H1 (cell line): ENCODE results near the gene ERMN. TPM values are rescaled to one million over a fixed set of nuclear protein-coding genes. Genes with fewer than 3 reads are reported as not detected.
"Not testable (repeated sequence)": the region's sequence is repeated elsewhere in the genome, so short reads cannot be mapped to it uniquely, and the experiment has no call there.

ENCODE experiments used
- CTCF ChIA-PET: fragments of 300-600 bp; sonication (Branson Sonifier 250); formaldehyde crosslinking; loops from one replicate; lab custom pipeline; 2021; ENCODE audit not compliant: partially characterized antibody; lab: Charles Lee
- POLR2A ChIA-PET: fragments of 300-600 bp; sonication (Branson Sonifier 250); formaldehyde crosslinking; loops from one replicate; lab custom pipeline; 2021; ENCODE audit warnings: inconsistent platforms; ENCODE audit not compliant: partially characterized antibody; lab: Charles Lee
- DNase-seq, 2 experiments: peaks; one replicate each; pipeline versions ENCODE4 v3.0.0 to v3.0.0-alpha.2; 2010 to 2022; ENCODE audit warnings: low spot score in 2 of 2, low read depth in 1 of 2, mixed read lengths in 1 of 2
- FAIRE-seq: peaks from 2 replicates; lab custom pipeline; 2011; peaks lifted over from hg19 to GRCh38; lab: Jason Lieb, UNC
- H2AFZ ChIP-seq: 2 replicates; pipeline ENCODE4 v1.8.1; 2012; ENCODE audit warnings: low read length, inconsistent platforms
- H2AK5ac ChIP-seq: 2 replicates; pipeline ENCODE4 v1.6.1; 2013; ENCODE audit warnings: low read depth, low read length
- H2BK120ac ChIP-seq: replicated peaks from 2 replicates; pipeline ENCODE3; 2013; ENCODE audit warnings: low read depth, low read length, inconsistent platforms
- H2BK12ac ChIP-seq: 2 replicates; pipeline ENCODE4 v1.6.1; 2013; ENCODE audit warnings: low read depth, low read length
- H2BK15ac ChIP-seq: 2 replicates; pipeline ENCODE4 v1.6.1; 2013; ENCODE audit warnings: low read length
- H2BK20ac ChIP-seq: 2 replicates; pipeline ENCODE4 v1.6.1; 2013; ENCODE audit warnings: low read length
- H2BK5ac ChIP-seq: 2 replicates; pipeline ENCODE4 v1.6.1; 2013; ENCODE audit warnings: low read depth, low read length
- H3K14ac ChIP-seq: 2 replicates; pipeline ENCODE4 v1.6.1; 2013; ENCODE audit warnings: inconsistent platforms; ENCODE audit not compliant: insufficient read length
- H3K18ac ChIP-seq: 2 replicates; pipeline ENCODE4 v1.6.1; 2013; ENCODE audit warnings: low read length; ENCODE audit errors: extremely low read depth
- H3K23ac ChIP-seq: 2 replicates; pipeline ENCODE4 v1.6.1; 2013; ENCODE audit warnings: inconsistent platforms; ENCODE audit not compliant: insufficient read length
- H3K23me2 ChIP-seq: 2 replicates; pipeline ENCODE4 v1.6.1; 2013; ENCODE audit warnings: low read depth, low read length
- H3K27ac ChIP-seq: 2 replicates; pipeline ENCODE4 v1.6.1; 2011; ENCODE audit warnings: low read depth, low read length, inconsistent platforms
- H3K27me3 ChIP-seq, 4 experiments: replicated peaks in 1 of 4; 1 replicate in 1 of 4; 2 replicates in 3 of 4; pipeline versions ENCODE4 v1.6.1 to v1.8.1; 2011 to 2013; ENCODE audit warnings: low read length in 3 of 4, mild to moderate bottlenecking in 3 of 4, inconsistent platforms in 2 of 4, mixed read lengths in 2 of 4, moderate library complexity in 1 of 4; ENCODE audit not compliant: control insufficient read depth in 3 of 4, insufficient read depth in 3 of 4; ENCODE audit errors: extremely low read depth in 1 of 4
- H3K36me3 ChIP-seq, 4 experiments: 2 replicates each; pipeline versions ENCODE4 v1.6.1 to v1.8.1; 2011 to 2013; ENCODE audit warnings: mild to moderate bottlenecking in 4 of 4, low read length in 3 of 4, moderate library complexity in 2 of 4, control low read depth in 1 of 4, inconsistent platforms in 1 of 4; ENCODE audit not compliant: insufficient read depth in 4 of 4, control insufficient read depth in 2 of 4
- H3K4ac ChIP-seq: replicated peaks from 2 replicates; pipeline ENCODE3; 2013; ENCODE audit warnings: low read length, low read depth, mixed read lengths, inconsistent platforms; ENCODE audit not compliant: insufficient read length
- H3K4me1 ChIP-seq, 4 experiments: replicated peaks in 1 of 4; 1 replicate in 1 of 4; 2 replicates in 3 of 4; pipeline versions ENCODE4 v1.6.1 to v1.8.1; 2011 to 2013; ENCODE audit warnings: low read length in 3 of 4, inconsistent platforms in 2 of 4, mixed read lengths in 1 of 4; ENCODE audit not compliant: insufficient read depth in 4 of 4, control insufficient read depth in 3 of 4
- H3K4me2 ChIP-seq, 2 experiments: 2 replicates each; pipeline versions ENCODE4 v1.6.1 to v1.8.1; 2011 to 2013; ENCODE audit warnings: low read depth in 2 of 2, low read length in 2 of 2, control low read depth in 1 of 2, inconsistent platforms in 1 of 2, mild to moderate bottlenecking in 1 of 2; ENCODE audit not compliant: insufficient read depth in 1 of 2
- H3K4me3 ChIP-seq, 4 experiments: fragments of 200-600, 300-600 bp in 1 of 4; sonication (generic), shearing (Covaris generic), sonication (Bioruptor Twin) in 1 of 4; 2 replicates each; pipeline versions ENCODE4 v1.5.1 to v1.8.1; 2011 to 2016; ENCODE audit warnings: low read length in 4 of 4, low read depth in 3 of 4, control low read depth in 2 of 4, inconsistent platforms in 2 of 4, mild to moderate bottlenecking in 2 of 4, mixed read lengths in 1 of 4, moderate library complexity in 1 of 4; ENCODE audit not compliant: insufficient read depth in 2 of 4; ENCODE audit errors: extremely low read depth in 1 of 4
- H3K56ac ChIP-seq: replicated peaks from 2 replicates; pipeline ENCODE3; 2013; ENCODE audit warnings: low read depth, mild to moderate bottlenecking, mixed read lengths, low read length, inconsistent platforms; ENCODE audit not compliant: insufficient read length
- H3K79me1 ChIP-seq: 2 replicates; pipeline ENCODE4 v1.6.1; 2013; ENCODE audit warnings: low read depth, low read length, control low read depth
- H3K79me2 ChIP-seq, 2 experiments: 2 replicates each; pipeline versions ENCODE4 v1.6.1 to v1.8.1; 2012 to 2013; ENCODE audit warnings: low read length in 2 of 2, mild to moderate bottlenecking in 2 of 2, inconsistent platforms in 1 of 2; ENCODE audit not compliant: insufficient read depth in 2 of 2, control insufficient read depth in 1 of 2
- H3K9ac ChIP-seq, 4 experiments: replicated peaks in 1 of 4; 1 replicate in 1 of 4; 2 replicates in 3 of 4; pipeline versions ENCODE4 v1.6.1 to v1.8.1; 2011 to 2013; ENCODE audit warnings: low read depth in 3 of 4, low read length in 3 of 4, control low read depth in 2 of 4, mild to moderate bottlenecking in 2 of 4, moderate library complexity in 2 of 4, inconsistent platforms in 1 of 4; ENCODE audit errors: extremely low read depth in 1 of 4
- H3K9me3 ChIP-seq, 2 experiments: 2 replicates each; pipeline versions ENCODE4 v1.6.1 to v1.8.1; 2012 to 2013; ENCODE audit warnings: mild to moderate bottlenecking in 2 of 2, moderate library complexity in 2 of 2, control low read depth in 1 of 2, inconsistent platforms in 1 of 2, low read depth in 1 of 2, low read length in 1 of 2, mixed read lengths in 1 of 2; ENCODE audit not compliant: insufficient read depth in 2 of 2
- H4K20me1 ChIP-seq, 2 experiments: replicated peaks in 1 of 2; 2 replicates each; pipeline versions ENCODE3 to v1.8.1; 2011 to 2013; ENCODE audit warnings: inconsistent platforms in 2 of 2, low read length in 2 of 2, mild to moderate bottlenecking in 1 of 2; ENCODE audit not compliant: insufficient read depth in 2 of 2, control insufficient read depth in 1 of 2
- H4K5ac ChIP-seq: 2 replicates; pipeline ENCODE4 v1.6.1; 2013; ENCODE audit warnings: low read length, low read depth, mixed read lengths, inconsistent platforms; ENCODE audit not compliant: insufficient read length
- H4K8ac ChIP-seq: 2 replicates; pipeline ENCODE4 v1.8.0; 2013; ENCODE audit warnings: mild to moderate bottlenecking, moderate library complexity, low read length, inconsistent platforms; ENCODE audit not compliant: insufficient read depth; ENCODE audit errors: extremely low read depth
- H4K91ac ChIP-seq: replicated peaks from 2 replicates; pipeline ENCODE3; 2013; ENCODE audit warnings: low read length, mixed read lengths, inconsistent platforms; ENCODE audit not compliant: insufficient read length
- WGBS, 2 experiments: shearing (Covaris generic) in 1 of 2; methylation state at CpG; one replicate each; pipeline versions ENCODE4 v1.1.6 to v1.1.7; 2013 to 2015; ENCODE audit warnings: low lambda C conversion rate in 2 of 2, mixed read lengths in 2 of 2, inconsistent platforms in 1 of 2, low coverage in 1 of 2, missing lambda C conversion rate in 1 of 2; ENCODE audit not compliant: insufficient replicate concordance in 2 of 2, insufficient coverage in 1 of 2, insufficient read length in 1 of 2; ENCODE audit errors: extremely low coverage in 1 of 2, missing lambda C conversion rate in 1 of 2; 5-methylcytosine and 5-hydroxymethylcytosine counted together
- polyA plus RNA-seq, 7 experiments: library from polyadenylated mRNA; depleted of rRNA in 3 of 7; stranded (reverse) in 5 of 7; unstranded in 2 of 7; fragments of >200 nt in 5 of 7; fragments of 200-250 nt in 2 of 7; gene quantifications; 1 replicate in 5 of 7; 2 replicates in 1 of 7; 4 replicates in 1 of 7; pipeline versions ENCODE4 v1.2.1 to v1.2.3, GENCODE V29; 2011 to 2013; ENCODE audit warnings: missing spikeins in 2 of 7, mixed read lengths in 2 of 7
- total RNA-seq: library from RNA; stranded (reverse); fragmentation: NEBNext Ultra II Directional; extraction: Animal tissue kit (Norgen Biotek cat#: 25700); gene quantifications from 2 replicates; pipeline ENCODE4 v1.2.1, GENCODE V29; 2021

ERMN gene
- total and polyA plus RNA-seq, 2 of the 8 experiments (the other 6 are each of a cell fraction or from before 2014, with no cell fraction given): 0.11 TPM; not detected in 1

DNA sequence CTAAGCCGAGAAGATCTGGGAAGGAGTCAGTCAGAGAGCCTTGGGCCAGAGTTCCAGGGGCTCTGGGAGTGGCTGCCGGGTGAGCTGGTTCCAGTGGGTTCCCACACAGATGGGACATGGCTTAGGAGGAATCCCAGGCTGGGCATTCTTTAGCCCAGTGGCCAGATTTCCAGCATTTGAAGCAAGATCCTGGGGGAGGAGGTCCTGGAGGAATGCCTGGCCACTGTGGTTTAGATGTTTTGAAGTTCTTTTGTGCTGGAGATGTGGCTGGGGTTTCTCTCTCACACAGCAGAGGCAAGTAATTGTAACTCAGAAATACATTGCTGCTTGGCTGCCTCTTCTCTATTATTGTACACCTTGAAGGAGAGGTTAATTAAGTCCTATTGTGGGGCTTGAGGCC is 15.8 kb upstream of the ERMN start:
- H4K91ac ChIP-seq, H3K23me2 ChIP-seq, H3K27ac ChIP-seq, H3K18ac ChIP-seq, H4K5ac ChIP-seq, H3K79me1 ChIP-seq, FAIRE-seq, H2AK5ac ChIP-seq, H2AFZ ChIP-seq, H2BK5ac ChIP-seq, H2BK12ac ChIP-seq, DNase-seq, H2BK120ac ChIP-seq, H3K79me2 ChIP-seq, H3K9ac ChIP-seq, H4K8ac ChIP-seq, H3K14ac ChIP-seq, H2BK15ac ChIP-seq, H3K23ac ChIP-seq, H3K27me3 ChIP-seq, H2BK20ac ChIP-seq, H3K56ac ChIP-seq, POLR2A ChIA-PET, H3K36me3 ChIP-seq, H3K4ac ChIP-seq, H4K20me1 ChIP-seq, H3K4me2 ChIP-seq, H3K4me3 ChIP-seq: not testable (repeated sequence)
- Histone ChIP-seq H3K4me1 (peaks cover 0 to 13% (median 0%) of the 10 kb centered on the region in 4 experiments; a peak in 2 of 7 replicates), H3K9me3 (peaks cover 24 to 32% of the 10 kb centered on the region in 2 experiments; a peak in 3 of 4 replicates)
- CTCF ChIA-PET: interaction anchor here (1.1 kb wide), 1 partner anchor 92 kb away, joined by 3 read pairs; no protein-coding TSS in a partner anchor
- WGBS, 2 experiments: 95% methylated on average over 2 of the region's 2 CpGs; no CpG with 5 or more reads in 1 of the 2 experiments
